IPS-NIHi7 (cell line): ENCODE measurements around the gene SETD6.

Source experiments
- DNase-seq: peaks from one replicate; pipeline ENCODE4 v3.0.0; 2012; ENCODE audit warnings: mixed read lengths; ENCODE audit errors: extremely low spot score

The SETD6 gene

GRCh38 chr16:58507963-58508670 is 7.2 kb upstream of the SETD6 start:
- no peak for DNase-seq

DNA sequence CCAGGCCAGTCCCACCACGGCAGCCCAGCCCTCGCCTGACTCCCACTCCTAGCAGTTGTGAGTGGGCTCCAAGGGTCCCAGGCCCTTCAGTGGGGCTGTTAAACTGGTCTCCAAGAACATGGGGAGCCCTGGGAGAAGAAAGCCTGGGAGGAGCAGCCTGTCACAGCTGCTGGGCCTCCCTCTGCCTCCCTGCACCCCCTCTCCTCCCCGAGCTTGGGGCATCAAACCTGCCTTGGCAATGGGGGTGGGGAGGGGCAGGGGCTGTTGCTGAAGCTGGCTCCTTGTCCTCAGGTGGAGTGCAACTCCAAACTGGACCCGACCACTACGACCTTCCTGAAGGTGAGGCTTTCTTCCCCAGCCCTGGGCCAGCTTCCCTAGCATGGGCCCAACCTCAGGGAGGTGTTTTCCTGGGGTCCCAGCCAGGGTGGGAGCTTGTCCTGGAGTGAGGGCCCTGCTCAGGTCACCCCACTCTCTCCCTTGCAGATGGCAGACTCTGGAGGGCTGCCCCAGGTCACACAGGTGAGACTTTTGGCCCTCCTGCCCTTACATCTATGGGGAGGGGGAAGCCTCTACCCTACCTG is 6.6 kb upstream of the SETD6 start:
- no peak for DNase-seq

DNA sequence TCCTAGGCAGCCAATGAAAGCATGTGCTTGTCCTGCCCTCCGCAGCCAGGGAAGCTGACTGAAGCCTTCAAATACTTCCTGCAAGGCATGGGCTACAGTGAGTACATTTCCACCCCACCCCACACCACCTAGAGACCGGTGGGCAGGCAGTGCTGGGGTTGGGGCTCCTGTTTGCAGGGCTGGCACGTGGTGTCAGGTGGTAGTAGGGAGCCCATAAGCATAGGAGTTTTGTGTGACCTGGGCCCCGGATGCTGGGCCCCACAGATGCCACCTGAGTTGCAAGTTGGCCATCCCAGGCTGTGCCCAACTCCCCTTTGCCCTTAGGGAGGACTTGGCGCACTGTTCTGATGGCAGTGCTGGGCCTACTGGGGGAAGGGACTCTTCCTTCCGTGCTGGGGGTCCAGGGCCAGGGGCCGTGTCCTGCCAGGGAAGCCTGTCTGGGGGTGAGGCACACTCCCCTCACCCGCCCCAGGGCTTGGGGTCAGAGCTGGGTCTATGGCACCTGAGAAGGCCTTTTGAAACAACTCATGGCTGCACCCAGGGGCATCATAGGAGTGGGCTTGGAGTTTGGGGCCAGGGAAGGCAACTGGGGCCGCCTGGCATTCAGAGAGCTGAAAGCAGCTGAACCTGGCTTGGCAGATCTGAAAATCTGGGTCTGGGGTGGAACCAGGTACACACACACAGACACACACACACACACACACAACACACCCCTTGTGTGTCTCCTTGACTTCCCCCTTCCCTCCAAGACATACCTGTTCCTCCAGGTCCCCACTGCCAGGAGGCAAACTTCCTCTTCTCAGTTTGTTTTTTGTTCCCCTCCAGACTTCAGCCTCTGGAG is 5.8 kb upstream of the SETD6 start:
- no peak for DNase-seq

DNA sequence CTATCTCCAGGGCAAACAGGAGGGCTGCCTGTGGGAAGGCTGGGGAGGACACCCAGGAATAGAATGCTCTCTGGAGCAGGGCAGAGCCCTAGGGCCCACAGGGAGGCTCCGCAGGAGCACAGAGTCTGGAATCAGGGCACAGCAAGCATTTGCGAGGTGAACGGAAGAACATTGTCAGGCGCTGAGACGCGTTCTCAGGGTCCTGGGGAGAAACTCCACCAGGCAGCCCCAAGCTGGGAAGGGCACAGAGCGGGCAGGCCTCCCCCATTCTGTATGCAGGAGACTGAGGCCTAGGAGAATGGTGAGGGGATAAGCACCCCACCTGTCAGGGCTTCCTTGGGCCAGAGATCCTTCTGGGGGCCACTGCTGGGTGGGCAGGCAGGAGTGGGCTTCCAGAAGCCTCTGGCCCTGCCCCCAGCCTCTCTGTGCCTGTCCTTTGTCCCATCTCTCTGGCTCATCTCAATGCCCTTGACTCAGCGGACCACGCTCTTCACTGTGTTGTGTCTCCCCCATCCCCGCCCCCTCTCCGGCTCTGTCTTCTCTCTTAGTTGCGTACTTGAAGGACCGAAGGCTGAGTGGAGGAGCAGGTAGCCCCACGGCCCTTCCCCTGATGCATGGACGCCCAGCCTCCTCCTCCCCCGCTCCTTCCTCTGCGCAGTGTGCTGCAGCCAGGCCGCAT is 5.1 kb upstream of the SETD6 start:
- no peak for DNase-seq

DNA sequence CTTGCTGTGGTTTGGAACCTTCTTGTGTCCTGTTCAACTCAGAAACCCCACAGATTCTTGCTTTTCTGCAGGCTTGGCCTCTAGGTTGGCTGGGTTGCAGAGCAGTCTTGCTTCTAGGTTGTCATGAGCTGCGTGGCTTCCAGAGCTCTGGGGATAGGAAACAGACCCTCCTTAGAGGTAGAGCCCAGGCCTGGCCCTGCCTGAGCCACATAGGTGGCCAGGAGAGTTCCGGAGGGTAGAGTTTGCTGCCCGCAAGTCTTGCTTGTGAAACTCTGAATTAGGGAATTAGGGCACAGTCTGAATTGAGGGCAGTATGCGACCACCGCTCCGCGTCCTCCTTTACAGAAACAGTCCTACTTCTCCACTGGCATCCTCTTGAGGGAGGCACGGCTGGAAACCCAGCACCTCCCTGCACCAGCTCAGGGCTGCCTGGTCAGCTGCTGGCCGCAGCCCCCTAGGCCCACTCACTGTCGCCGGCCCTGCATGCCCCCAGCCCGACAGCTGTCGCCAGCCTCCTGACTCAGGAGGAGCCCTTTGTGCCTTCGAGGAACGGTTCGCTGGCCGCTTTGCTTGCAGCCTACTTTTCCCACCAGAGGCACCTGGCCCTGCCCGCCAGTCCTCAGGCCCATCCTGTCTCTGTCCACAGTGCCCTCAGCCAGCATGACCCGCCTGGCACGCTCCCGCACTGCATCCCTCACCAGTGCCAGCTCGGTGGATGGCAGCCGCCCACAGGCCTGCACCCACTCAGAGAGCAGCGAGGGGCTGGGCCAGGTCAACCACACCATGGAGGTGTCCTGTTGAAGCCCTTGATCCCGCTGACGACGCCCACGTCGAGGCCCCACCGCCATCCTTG is 4.3 kb upstream of the SETD6 start:
- no peak for DNase-seq

GRCh38 chr16:58511933-58512815 is 3.1 kb upstream of the SETD6 start:
- peak; percentile 70 for DNase-seq

DNA sequence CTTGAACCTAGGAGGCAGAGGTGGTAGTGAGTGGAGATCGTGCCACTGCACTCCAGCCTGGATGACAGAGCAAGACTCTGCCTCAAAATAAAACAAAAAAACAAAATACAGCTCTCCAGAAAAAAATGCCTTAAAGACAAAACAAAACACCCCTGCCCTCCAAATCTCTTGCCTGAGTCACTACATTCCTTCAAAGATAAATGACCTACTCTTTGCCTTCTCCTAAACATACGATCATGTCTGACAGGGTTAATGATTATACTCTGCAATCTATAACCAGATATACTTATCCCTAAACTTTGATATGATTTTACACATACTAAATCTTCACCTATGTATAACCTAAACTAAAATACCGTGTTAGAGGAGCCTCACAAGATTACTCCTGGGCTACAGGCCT is 1.4 kb upstream of the SETD6 start:
- no peak for DNase-seq

DNA sequence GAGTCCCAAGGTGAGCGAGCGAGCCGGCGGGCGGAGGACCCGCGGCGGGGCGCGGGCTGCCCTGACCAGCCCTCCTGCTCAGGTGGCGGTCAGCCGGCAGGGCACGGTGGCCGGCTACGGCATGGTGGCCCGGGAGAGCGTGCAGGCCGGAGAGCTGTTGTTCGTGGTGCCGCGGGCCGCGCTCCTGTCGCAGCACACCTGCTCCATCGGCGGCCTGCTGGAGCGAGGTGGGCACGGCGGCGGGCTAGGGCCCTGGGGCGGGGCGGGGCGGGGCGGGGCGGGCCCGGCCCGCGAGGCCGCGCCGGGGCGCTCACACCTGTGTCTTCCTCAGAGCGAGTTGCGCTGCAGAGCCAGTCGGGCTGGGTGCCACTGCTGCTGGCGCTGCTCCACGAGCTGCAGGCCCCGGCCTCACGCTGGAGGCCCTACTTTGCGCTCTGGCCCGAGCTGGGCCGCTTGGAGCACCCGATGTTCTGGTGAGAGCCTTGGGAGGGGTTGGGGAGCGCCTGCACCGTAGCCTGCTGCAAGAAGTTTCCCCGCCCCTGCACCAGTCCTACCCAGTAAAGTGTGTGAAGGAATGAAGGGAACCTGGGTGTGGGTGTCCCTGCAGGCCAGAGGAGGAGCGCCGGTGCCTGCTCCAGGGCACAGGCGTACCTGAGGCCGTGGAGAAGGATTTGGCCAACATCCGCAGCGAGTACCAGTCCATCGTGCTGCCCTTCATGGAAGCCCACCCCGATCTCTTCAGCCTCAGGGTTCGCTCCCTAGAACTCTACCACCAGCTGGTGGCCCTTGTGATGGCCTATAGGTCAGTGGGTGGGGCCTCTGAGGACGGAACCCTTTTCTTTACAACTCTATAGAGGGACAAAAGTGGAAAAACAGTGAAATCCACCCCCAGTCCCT is 802 bp downstream of the SETD6 start:
- peak; percentile 73 for DNase-seq

DNA sequence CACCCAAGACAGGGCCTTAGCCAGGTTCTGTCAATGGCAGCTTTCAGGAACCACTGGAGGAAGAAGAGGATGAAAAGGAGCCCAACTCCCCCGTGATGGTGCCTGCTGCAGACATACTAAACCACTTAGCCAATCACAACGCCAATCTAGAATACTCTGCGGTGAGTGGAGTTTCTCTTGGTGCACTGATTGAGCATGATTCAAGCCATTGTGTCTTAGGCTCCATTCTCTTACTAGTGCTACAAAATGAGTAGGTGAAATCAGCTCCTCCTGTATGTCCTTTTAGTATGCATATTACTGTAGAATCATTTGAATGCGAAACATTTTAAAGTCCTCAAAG is 1.4 kb downstream of the SETD6 start:
- DNase-seq, result no peak

DNA sequence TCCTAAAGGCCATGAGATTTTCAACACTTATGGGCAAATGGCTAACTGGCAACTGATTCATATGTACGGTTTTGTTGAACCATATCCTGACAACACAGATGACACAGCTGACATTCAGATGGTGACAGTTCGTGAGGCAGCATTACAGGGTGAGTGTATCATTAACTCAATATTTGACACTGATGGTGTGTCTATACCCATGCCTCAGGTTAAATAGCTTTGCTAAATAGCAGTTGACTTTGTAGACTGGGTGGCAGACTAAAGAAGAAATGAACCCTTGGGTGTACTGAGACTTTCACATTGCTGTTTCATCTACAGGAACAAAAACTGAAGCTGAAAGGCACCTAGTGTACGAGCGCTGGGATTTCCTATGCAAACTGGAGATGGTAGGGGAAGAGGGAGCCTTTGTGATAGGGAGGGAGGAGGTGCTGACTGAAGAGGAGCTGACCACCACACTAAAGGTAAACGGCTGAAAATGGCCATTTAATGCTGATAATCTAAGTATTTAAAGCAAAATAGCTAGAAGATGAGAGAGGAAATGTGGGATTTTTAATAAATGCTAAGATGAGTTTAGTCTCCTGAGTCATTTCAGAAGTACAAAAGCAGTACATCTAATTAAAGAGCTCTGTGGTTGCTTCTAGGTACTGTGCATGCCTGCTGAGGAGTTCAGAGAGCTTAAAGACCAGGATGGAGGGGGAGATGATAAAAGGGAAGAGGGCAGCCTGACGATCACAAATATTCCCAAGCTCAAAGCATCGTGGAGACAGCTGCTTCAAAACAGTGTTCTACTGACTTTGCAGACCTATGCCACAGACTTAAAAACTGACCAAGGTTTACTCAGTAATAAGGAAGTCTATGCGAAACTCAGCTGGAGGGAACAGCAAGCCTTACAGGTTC is 3.0 kb downstream of the SETD6 start:
- no peak for DNase-seq

- DNase-seq, result no peak
These were observed 3.7 kb downstream of the SETD6 start for GRCh38 chr16:58518980-58519368.

GRCh38 chr16:58519707-58520106 is 4.4 kb downstream of the SETD6 start:
- no peak for DNase-seq

DNA sequence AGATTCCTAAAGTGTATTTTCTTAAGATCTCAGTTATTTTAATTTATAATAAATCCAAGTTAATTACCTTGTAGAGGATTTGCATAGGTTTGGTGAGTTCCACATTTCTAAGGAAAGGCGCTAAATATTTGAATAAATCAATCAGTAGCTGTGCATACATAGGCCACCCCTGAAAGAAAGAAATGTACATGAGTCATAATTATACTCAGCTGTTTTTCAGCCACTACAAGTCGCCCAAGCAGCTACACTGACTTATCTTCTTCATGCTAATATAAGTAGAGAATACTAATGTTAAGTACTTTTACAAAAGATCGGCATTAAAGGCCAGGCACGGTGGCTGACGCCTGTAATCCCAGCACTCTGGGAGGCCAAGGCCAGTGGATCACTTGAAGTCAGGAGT is 14.9 kb downstream of the SETD6 start:
- no peak for DNase-seq

GRCh38 chr16:58532414-58532813 is 17.1 kb downstream of the SETD6 start:
- no peak for DNase-seq

- DNase-seq, result no peak
These were observed 18.6 kb downstream of the SETD6 start for GRCh38 chr16:58533751-58534470.

GRCh38 chr16:58535100-58535499 is 19.8 kb downstream of the SETD6 start:
- no peak for DNase-seq

DNA sequence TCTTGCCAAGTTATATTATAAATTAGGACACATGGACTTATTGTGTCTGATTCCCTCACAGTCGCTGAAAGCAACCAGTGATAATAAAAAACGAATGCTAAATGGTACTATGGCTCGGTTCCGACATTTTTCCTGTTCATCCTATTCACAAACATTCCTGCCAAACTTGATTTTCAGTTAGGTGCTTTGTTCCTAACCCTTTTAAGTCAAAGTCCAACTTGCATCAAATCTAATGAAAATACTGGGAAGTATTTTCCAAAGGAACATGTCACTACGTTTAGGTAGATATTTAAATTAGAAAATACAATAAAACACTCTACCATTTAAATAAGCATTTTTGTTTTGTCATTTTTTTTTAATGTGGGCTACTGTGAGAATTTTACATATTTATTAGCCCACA is 21.0 kb downstream of the SETD6 start:
- no peak for DNase-seq
